Activated T-cell treated with anti-CD3 and anti-CD28 coated beads, Interleukin-2, amount 50 U/mL, for 24 hours (primary cell): ENCODE results near the gene NKD1.

Source experiments
- DNase-seq: peaks from one replicate; pipeline ENCODE4 v3.0.0-alpha.2; 2020
- H3K27ac Mint-ChIP-seq: 2 replicates; pipeline ENCODE4 v1.8.0; 2020; ENCODE audit warnings: mild to moderate bottlenecking, mixed read lengths
- H3K27me3 Mint-ChIP-seq: 2 replicates; pipeline ENCODE4 v1.8.0; 2020; ENCODE audit warnings: mixed read lengths
- H3K36me3 Mint-ChIP-seq: 2 replicates; pipeline ENCODE4 v1.8.0; 2020; ENCODE audit warnings: low read depth, mixed read lengths
- H3K4me1 Mint-ChIP-seq: 2 replicates; pipeline ENCODE4 v1.8.0; 2020; ENCODE audit warnings: low read depth, mixed read lengths
- H3K4me3 Mint-ChIP-seq: 2 replicates; pipeline ENCODE4 v1.8.0; 2020; ENCODE audit warnings: mild to moderate bottlenecking, moderate library complexity, mixed read lengths
- H3K9me3 Mint-ChIP-seq: 2 replicates; pipeline ENCODE4 v1.8.0; 2020; ENCODE audit warnings: mixed read lengths

Gene NKD1

DNA sequence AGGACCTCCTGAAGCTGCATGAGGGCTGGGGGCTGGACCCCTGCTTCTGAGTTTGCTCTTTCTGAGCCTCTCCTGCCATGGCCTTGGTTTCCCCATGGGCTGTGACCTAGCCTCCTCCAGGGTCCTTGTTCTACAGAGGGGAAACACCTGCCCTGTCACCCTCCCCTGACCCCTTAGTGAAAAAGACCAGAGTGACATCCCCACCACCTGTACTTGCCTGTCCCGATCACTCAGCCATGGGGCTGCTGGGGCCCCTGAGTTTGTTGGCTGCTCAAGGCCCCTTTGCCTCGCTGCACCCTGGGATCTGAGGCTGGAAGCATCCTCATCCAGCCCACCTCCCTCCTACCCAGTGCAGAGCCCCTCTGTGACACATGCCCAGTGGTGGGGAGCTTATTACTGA lies 146.0 kb downstream of the NKD1 start:
- Mint-ChIP-seq H3K27ac (peak overlapping the region; percentile 74), H3K4me3 (peak overlapping the region; percentile 74), H3K4me1 (peaks cover 65% of the 10 kb centered on the region), H3K9me3 (no peaks in the 10 kb centered on the region), H3K27me3 (no peaks in the 10 kb centered on the region), H3K36me3 (peaks cover 3% of the 10 kb centered on the region)
- peak; percentile 34 for DNase-seq

DNA sequence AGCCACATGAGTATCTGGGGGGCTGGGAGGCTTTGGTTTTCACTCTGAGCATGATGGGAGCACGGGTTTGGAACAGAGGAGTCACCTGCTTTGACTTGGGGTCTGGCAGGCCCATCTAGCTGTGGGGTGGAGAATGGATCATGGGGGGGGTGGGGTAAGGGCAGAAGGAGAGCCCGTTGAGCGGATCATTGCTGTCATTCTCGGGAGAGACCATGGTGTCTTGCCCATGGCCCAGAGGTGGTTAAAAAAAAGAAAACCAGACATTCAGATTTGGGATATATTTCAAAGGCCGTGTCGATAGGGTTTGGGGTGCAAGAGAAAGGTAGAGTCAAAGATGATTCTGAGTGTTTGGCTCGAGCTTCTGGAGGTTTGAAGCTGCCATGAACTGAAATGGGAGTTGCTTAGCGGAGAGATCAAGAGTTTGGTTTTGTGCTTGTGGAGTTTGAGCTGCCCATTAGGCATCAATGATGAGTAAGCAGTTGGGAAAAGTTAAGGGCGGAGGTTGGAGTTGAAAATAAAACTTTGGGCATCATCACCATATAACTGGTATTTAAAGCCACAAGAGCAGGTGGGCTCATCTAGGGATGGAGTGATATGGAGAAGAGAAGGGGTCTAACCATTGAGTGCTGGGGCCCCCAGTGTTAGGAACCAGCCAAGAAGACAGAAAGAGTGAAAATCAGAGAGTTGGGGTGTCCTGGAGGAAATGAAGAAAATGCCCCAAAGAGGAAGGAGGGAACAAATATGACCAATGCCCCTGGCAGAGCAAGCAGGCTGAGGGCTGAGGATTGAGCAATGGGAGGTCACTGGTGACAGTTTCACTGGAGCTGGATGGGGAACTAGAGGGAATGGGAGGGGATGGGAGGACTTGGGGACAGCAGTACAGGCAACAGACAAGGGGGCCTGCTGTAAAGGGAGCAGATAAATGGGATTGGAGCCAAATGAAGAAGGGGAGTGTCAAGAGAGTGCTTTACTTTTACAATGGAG lies 147.1 kb downstream of the NKD1 start:
- DNase-seq = peak; percentile 23
- peaks cover 10% of the 10 kb centered on the region for H3K36me3 Mint-ChIP-seq
- H3K4me1 Mint-ChIP-seq = peaks cover 73% of the 10 kb centered on the region
- no peaks in the 10 kb centered on the region for H3K27me3 Mint-ChIP-seq
- H3K4me3 Mint-ChIP-seq = peak overlapping the region; percentile 74
- H3K9me3 Mint-ChIP-seq = no peaks in the 10 kb centered on the region
- peak overlapping the region; percentile 45 for H3K27ac Mint-ChIP-seq

- H3K4me3 Mint-ChIP-seq = no peak overlapping the region
- H3K9me3 Mint-ChIP-seq = no peaks in the 10 kb centered on the region
- H3K27me3 Mint-ChIP-seq = no peaks in the 10 kb centered on the region
These were observed 147.9 kb downstream of the NKD1 start for GRCh38 chr16:50696126-50696525.

GRCh38 chr16:50696575-50697420 lies 148.6 kb downstream of the NKD1 start:
- Mint-ChIP-seq H3K36me3 (peaks cover 21% of the 10 kb centered on the region), H3K4me3 (peak overlapping the region; percentile 74), H3K27me3 (no peaks in the 10 kb centered on the region), H3K27ac (peak overlapping the region; percentile 93), H3K4me1 (peaks cover 86% of the 10 kb centered on the region), H3K9me3 (no peaks in the 10 kb centered on the region)
- peak; percentile 67 for DNase-seq

More at GRCh38 chr16:50696126-50696525, 147.9 kb downstream of the NKD1 start:
- H3K4me1 Mint-ChIP-seq = peaks cover 81% of the 10 kb centered on the region
- H3K27ac Mint-ChIP-seq = peak overlapping the region; percentile 45
- peak; percentile 38 for DNase-seq
- H3K36me3 Mint-ChIP-seq = peaks cover 15% of the 10 kb centered on the region

GRCh38 chr16:50697421-50697715 lies 149.2 kb downstream of the NKD1 start:
- Mint-ChIP-seq H3K27ac (peak overlapping the region; percentile 93), H3K4me3 (peak overlapping the region; percentile 74), H3K4me1 (peaks cover 86% of the 10 kb centered on the region), H3K36me3 (peaks cover 21% of the 10 kb centered on the region), H3K9me3 (no peaks in the 10 kb centered on the region), H3K27me3 (no peaks in the 10 kb centered on the region)
- DNase-seq = no peak

GRCh38 chr16:50697881-50698767 lies 149.9 kb downstream of the NKD1 start:
- peak; percentile 79 for DNase-seq
- peaks cover 26% of the 10 kb centered on the region for H3K36me3 Mint-ChIP-seq
- no peaks in the 10 kb centered on the region for H3K27me3 Mint-ChIP-seq
- H3K9me3 Mint-ChIP-seq = no peaks in the 10 kb centered on the region
- H3K27ac Mint-ChIP-seq = peak overlapping the region; percentile 93
- peak overlapping the region; percentile 74 for H3K4me3 Mint-ChIP-seq
- H3K4me1 Mint-ChIP-seq = peaks cover 88% of the 10 kb centered on the region
